GM19468 (cell line): Measurements from ENCODE around the gene MDM4.
A peak's percentile ranks its signal among the peaks of the same experiment; 100 is the strongest.
"Not testable (repeated sequence)": the region's sequence is repeated elsewhere in the genome, so short reads cannot be mapped to it uniquely, and the experiment has no call there.

Experiments
- ATAC-seq: cut with Tn5 transposase; IDR thresholded peaks from one replicate; pipeline ENCODE4 v1.9.1; 2021; ENCODE audit warnings: mild to moderate bottlenecking, moderate library complexity, moderate number of reproducible peaks; ENCODE audit not compliant: unreplicated experiment; ENCODE audit errors: extremely low read depth

The MDM4 gene

GRCh38 chr1:204549313-204549712 lies 33.1 kb downstream of the MDM4 start:
- no peak for ATAC-seq

GRCh38 chr1:204550926-204551325 lies 34.7 kb downstream of the MDM4 start:
- no peak for ATAC-seq

GRCh38 chr1:204556458-204557052 lies 40.3 kb downstream of the MDM4 start:
- ATAC-seq: no peak

- ATAC-seq: no peak
Observed at GRCh38 chr1:204558467-204558866, 42.3 kb downstream of the MDM4 start.

- not testable (repeated sequence) for ATAC-seq
Observed at GRCh38 chr1:204560002-204560401, 43.8 kb downstream of the MDM4 start.

- no peak for ATAC-seq
Observed at GRCh38 chr1:204560590-204561150, 44.5 kb downstream of the MDM4 start.

- ATAC-seq: no peak
Observed at GRCh38 chr1:204562075-204562990, 46.1 kb downstream of the MDM4 start.

GRCh38 chr1:204563307-204563706 lies 47.1 kb downstream of the MDM4 start:
- no peak for ATAC-seq

GRCh38 chr1:204563780-204564179 lies 47.6 kb downstream of the MDM4 start:
- no peak for ATAC-seq

GRCh38 chr1:204564835-204565234 lies 48.6 kb downstream of the MDM4 start:
- ATAC-seq: peak; percentile 80

GRCh38 chr1:204565617-204566582 lies 49.7 kb downstream of the MDM4 start:
- no peak for ATAC-seq

- no peak for ATAC-seq
Observed at GRCh38 chr1:204566583-204566955, 50.4 kb downstream of the MDM4 start.

GRCh38 chr1:204567071-204567470 lies 50.9 kb downstream of the MDM4 start:
- ATAC-seq: no peak

- no peak for ATAC-seq
Observed at GRCh38 chr1:204568576-204569315, 52.5 kb downstream of the MDM4 start.

GRCh38 chr1:204569478-204569877 lies 53.3 kb downstream of the MDM4 start:
- ATAC-seq: no peak

GRCh38 chr1:204570021-204570420 lies 53.8 kb downstream of the MDM4 start:
- not testable (repeated sequence) for ATAC-seq

GRCh38 chr1:204571128-204571527 lies 54.9 kb downstream of the MDM4 start:
- no peak for ATAC-seq

- no peak for ATAC-seq
Observed at GRCh38 chr1:204571631-204572030, 55.4 kb downstream of the MDM4 start.
